ENCODE data around the gene GRP. TPM values are rescaled to one million over a fixed set of nuclear protein-coding genes. Genes with fewer than 3 reads are reported as not detected.

The GRP gene
- total and polyA plus RNA-seq, 2 donors: not detected

GRCh38 chr18:59275406-59275949, 55.5 kb downstream of the GRP start:
- DNase-seq (ENCODE audit: extremely low spot score): no peak
- H3K36me3 ChIP-seq (ENCODE audit: insufficient read depth): no peaks in the 10 kb centered on the region
- H3K4me3 ChIP-seq (ENCODE audit: low read depth, low read length): no peak overlapping the region
- 24% methylated on average over 6 of the region's 6 CpGs for WGBS
- peaks cover 2% of the 10 kb centered on the region for H3K4me1 ChIP-seq (ENCODE audit: insufficient read depth)
- no peak overlapping the region for H3K27ac ChIP-seq (ENCODE audit: low read depth)

- H3K4me1 ChIP-seq (ENCODE audit: insufficient read depth): peaks cover 2% of the 10 kb centered on the region
- H3K36me3 ChIP-seq (ENCODE audit: insufficient read depth): no peaks in the 10 kb centered on the region
- no peak overlapping the region for H3K27ac ChIP-seq (ENCODE audit: low read depth)
- 30% methylated on average over 5 of the region's 5 CpGs for WGBS
- DNase-seq (ENCODE audit: extremely low spot score): no peak
- H3K4me3 ChIP-seq (ENCODE audit: low read depth, low read length): no peak overlapping the region
Observed at GRCh38 chr18:59276047-59276446, 56.1 kb downstream of the GRP start.

GRCh38 chr18:59278793-59279192, 58.8 kb downstream of the GRP start:
- no peak for DNase-seq (ENCODE audit: extremely low spot score)
- Histone ChIP-seq H3K27ac (ENCODE audit: low read depth) (no peak overlapping the region), H3K4me3 (ENCODE audit: low read depth, low read length) (no peak overlapping the region)

GRCh38 chr18:59279193-59279592, 59.2 kb downstream of the GRP start:
- Histone ChIP-seq H3K4me1 (ENCODE audit: insufficient read depth) (no peaks in the 10 kb centered on the region), H3K36me3 (ENCODE audit: insufficient read depth) (no peaks in the 10 kb centered on the region), H3K27ac (ENCODE audit: low read depth) (no peak overlapping the region), H3K4me3 (ENCODE audit: low read depth, low read length) (no peak overlapping the region)
- WGBS: 67% methylated on average over 3 of the region's 3 CpGs
- no peak for DNase-seq (ENCODE audit: extremely low spot score)

More at GRCh38 chr18:59278793-59279192, 58.8 kb downstream of the GRP start:
- H3K4me1 ChIP-seq (ENCODE audit: insufficient read depth): no peaks in the 10 kb centered on the region
- WGBS: 71% methylated on average over 5 of the region's 5 CpGs
- H3K36me3 ChIP-seq (ENCODE audit: insufficient read depth): no peaks in the 10 kb centered on the region

GRCh38 chr18:59279722-59280121, 59.8 kb downstream of the GRP start:
- Histone ChIP-seq H3K4me3 (ENCODE audit: low read depth, low read length) (no peak overlapping the region), H3K4me1 (ENCODE audit: insufficient read depth) (no peaks in the 10 kb centered on the region), H3K36me3 (ENCODE audit: insufficient read depth) (no peaks in the 10 kb centered on the region), H3K27ac (ENCODE audit: low read depth) (no peak overlapping the region)
- DNase-seq (ENCODE audit: extremely low spot score): no peak
- WGBS: 60% methylated on average over 1 of the region's 1 CpG

Other genes starting within 250 kb of the GRP start
- gene SEC11C, start 80.3 kb upstream of the GRP start, total RNA-seq: 11.1 TPM
- 44.1 TPM for gene SEC11C, start 80.3 kb upstream of the GRP start, polyA plus RNA-seq
- gene RAX, start 53.3 kb downstream of the GRP start, total RNA-seq: not detected
- gene RAX, start 53.3 kb downstream of the GRP start, polyA plus RNA-seq: not detected
- not detected for gene CPLX4, start 98.5 kb downstream of the GRP start, total RNA-seq
- not detected for gene CPLX4, start 98.5 kb downstream of the GRP start, polyA plus RNA-seq
- gene LMAN1, start 139.1 kb downstream of the GRP start, total RNA-seq: 161 TPM
- gene LMAN1, start 139.1 kb downstream of the GRP start, polyA plus RNA-seq: 28.4 TPM

Data from urinary bladder (tissue), 4 donors.